Smooth muscle cell of the coronary artery (primary cell): ENCODE measurements around the gene STX19. TPM values are rescaled to one million over a fixed set of nuclear protein-coding genes. Genes with fewer than 3 reads are reported as not detected.

Source experiments
- total RNA-seq: library from RNA; depleted of rRNA; stranded (reverse); fragments of >200 nt; gene quantifications from 2 replicates; pipeline ENCODE4 v1.2.3, GENCODE V29; 2014; ENCODE audit warnings: low replicate concordance

The STX19 gene
- not detected in 2 replicates for total RNA-seq

GRCh38 chr3:94028093-94028837 lies at the start of gene STX19:
TSS of gene STX19 (minus strand) at chr3:94028597. CDS start at chr3:94015269, 13,328 bp downstream.

GRCh38 chr3:94062513-94063404 lies 34.4 kb upstream of the STX19 start, which contains the start of the genes DHFR2 and NSUN3:
TSS of gene DHFR2 (minus strand) at chr3:94062916. CDS start at chr3:94061511, 1,405 bp downstream.
TSS of gene NSUN3 (plus strand) at chr3:94063061. CDS start at chr3:94063127, 66 bp downstream.

GRCh38 chr3:93979850-93980676 lies 48.3 kb downstream of the STX19 start, which contains the start of gene ARL13B:
TSS of gene ARL13B (plus strand) at chr3:93980155. CDS start at chr3:93980424, 269 bp downstream.

GRCh38 chr3:93973131-93974126 lies 55.0 kb downstream of the STX19 start, which contains the start of gene PROS1:
TSS of gene PROS1 (minus strand) at chr3:93973896. CDS start at chr3:93973749, 147 bp downstream.

Other genes starting within 250 kb of the STX19 start
- 30.1 and 34.4 TPM in 2 replicates for gene PROS1, start 54.7 kb downstream of the STX19 start, total RNA-seq
- gene ARL13B, start 48.4 kb downstream of the STX19 start, total RNA-seq, result 4.9 and 8.7 TPM in 2 replicates
- 2.6 and 4.2 TPM in 2 replicates for gene DHFR2, start 34.3 kb upstream of the STX19 start, total RNA-seq
- 8.1 and 11.6 TPM in 2 replicates for gene NSUN3, start 34.5 kb upstream of the STX19 start, total RNA-seq